WI38 (cell line): ENCODE data around the gene MCTP1.

ENCODE experiments used
- H3K4me3 ChIP-seq: 2 replicates; pipeline ENCODE4 v1.5.1; 2011; ENCODE audit warnings: low read depth, mild to moderate bottlenecking, control low read depth, low read length
- CTCF ChIP-seq: IDR thresholded peaks from 2 replicates; pipeline ENCODE4 v1.5.1; 2012; ENCODE audit warnings: low read depth, mild to moderate bottlenecking, control low read depth, low read length

Gene MCTP1

DNA sequence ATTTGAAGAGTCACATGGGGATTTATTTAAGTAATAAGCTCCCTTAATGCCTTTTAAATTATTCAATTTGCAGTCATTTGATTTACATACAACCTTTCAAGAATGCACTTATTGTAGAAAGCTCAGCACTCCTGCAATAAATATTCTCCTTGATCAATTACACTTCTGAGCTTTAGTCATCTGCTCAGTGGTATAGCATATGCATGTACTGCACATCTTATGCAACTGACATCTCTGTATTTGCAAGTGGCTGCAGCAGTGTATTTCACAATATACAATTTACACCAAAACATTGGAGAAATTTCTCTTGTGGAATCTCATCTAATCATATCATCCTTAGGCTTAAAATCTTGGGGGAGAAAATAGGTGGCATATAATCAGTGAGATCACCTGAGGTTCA is 340.7 kb downstream of the MCTP1 start:
- TF ChIP-seq CTCF = no peak
- no peak overlapping the region for H3K4me3 ChIP-seq

DNA sequence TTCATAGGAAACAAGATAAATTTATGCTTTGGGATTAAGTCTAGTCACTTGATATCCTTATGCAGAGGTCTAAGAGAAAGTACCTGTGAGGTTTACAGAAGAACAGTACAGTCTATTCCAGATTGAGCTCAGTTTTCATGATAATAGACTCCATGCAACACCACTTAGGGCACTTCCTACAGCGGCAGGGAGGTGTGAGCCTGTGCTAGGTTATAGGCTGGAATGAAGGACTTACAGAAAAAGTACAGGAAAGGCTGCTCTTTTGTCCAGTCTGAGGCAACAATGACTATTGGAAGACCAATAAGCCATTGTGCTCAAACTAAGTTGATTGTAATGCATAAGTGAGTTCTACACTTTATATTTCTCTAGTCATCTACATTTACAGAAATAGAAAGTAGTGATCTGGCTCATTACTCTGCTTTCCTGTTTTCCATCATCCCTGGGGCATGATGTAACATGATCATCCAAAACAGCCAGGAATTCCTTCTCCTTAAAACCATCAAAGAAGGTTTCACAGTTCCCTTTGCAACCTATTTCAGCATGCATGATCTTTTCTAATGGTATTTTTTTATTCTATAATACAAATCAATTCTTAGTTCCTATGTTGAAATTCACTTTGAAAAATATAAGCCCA is 343.7 kb downstream of the MCTP1 start:
- no peak for TF ChIP-seq CTCF
- H3K4me3 ChIP-seq = no peak overlapping the region

DNA sequence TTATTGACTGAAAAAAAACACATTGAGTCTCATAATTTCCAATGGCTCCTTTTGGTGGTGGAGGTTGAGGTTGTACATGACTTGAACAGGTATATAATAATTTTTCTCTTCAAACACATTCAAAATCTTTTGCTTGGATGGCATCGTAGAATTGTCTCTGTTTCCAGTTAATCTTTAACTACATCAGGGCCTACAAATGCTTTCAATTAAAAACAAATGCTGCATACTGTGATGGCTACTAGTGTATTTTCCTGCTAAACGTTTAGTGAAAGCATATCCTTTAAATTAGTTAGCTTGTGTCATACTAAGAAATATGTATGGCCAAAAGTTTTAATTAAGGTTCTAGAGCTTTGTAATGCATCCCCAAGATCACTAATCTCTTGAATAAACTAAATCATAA is 352.6 kb downstream of the MCTP1 start:
- H3K4me3 ChIP-seq = no peak overlapping the region
- no peak for TF ChIP-seq CTCF

GRCh38 chr5:94928891-94929290 is 356.0 kb downstream of the MCTP1 start:
- no peak for TF ChIP-seq CTCF
- H3K4me3 ChIP-seq = no peak overlapping the region

DNA sequence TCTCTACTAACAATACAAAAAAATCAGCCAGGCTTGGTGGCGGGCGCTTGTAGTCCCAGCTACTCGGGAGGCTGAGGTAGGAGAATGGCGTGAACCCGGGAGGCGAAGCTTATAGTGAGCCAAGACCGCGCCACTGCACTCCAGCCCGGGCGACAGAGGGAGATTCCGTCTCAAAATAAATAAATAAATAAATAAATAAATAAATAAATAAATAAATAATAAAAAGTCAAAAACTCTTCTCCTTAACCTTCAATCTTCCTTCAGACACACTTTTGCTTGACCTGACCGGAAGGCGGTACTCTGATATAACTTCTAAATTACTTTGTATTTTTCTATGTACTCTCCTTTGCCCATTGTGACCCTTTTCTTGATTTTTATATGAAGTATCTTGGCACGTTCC is 364.3 kb downstream of the MCTP1 start:
- no peak for TF ChIP-seq CTCF
- H3K4me3 ChIP-seq = no peak overlapping the region

GRCh38 chr5:94916619-94917018 is 368.3 kb downstream of the MCTP1 start:
- TF ChIP-seq CTCF = no peak
- H3K4me3 ChIP-seq = no peak overlapping the region

DNA sequence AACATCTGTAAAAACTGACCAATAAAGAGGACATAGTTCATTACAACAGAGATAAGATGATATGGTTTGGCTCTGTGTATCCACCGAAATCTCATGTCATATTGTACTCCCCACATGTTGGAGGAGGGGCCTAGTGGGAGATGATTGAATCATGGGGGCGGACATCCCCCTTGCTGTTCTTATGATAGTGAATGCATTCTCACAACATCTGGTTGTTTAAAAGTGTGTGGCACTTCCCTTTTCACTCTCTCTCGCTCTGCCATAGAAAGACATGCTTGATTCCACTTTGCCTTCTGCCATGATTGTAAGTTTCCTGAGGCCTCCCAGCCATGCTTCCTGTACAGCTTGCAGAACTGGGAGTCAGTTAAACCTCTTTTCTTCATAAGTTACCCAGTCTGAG is 373.6 kb downstream of the MCTP1 start:
- TF ChIP-seq CTCF = no peak

More for the DNA sequence above, 373.6 kb downstream of the MCTP1 start:
- no peak overlapping the region for H3K4me3 ChIP-seq
